ENCODE data around the gene THBS3. TPM values are rescaled to one million over a fixed set of nuclear protein-coding genes. Genes with fewer than 3 reads are reported as not detected.
A peak's percentile ranks its signal among the peaks of the same experiment; 100 is the strongest.

Gene THBS3
- total and polyA plus RNA-seq, 2 of the 13 experiments (the other 11 are each of a cell fraction or from before 2014, with no cell fraction given) = 0.86 to 3.6 TPM

- POLR2A ChIA-PET = interaction anchor here (0.9 to 1.8 kb wide), 4 partner anchors 18 to 45 kb away, joined by 3 to 10 read pairs (median 6); partner anchors contain the start of gene CLK2
- 19% methylated on average over 25 of the region's 42 CpGs for WGBS (ENCODE audit: low lambda C conversion rate)
- H2AFZ ChIP-seq (ENCODE audit: low read length) = peak overlapping the region; percentile 56
- H3K4me2 ChIP-seq (ENCODE audit: low read depth, low read length) = peak overlapping the region; percentile 83
- H3K27me3 ChIP-seq (ENCODE audit: control insufficient read depth in 1 of 2, insufficient read depth in 2 of 2, low read length in 2 of 2) = no peaks in the 10 kb centered on the region
- H4K20me1 ChIP-seq (ENCODE audit: insufficient read depth, low read length) = no peaks in the 10 kb centered on the region
- DNase-seq (ENCODE audit: low spot score) (peak; percentile 98), FAIRE-seq (peak; percentile 76), ATAC-seq (peak; percentile 98)
- CTCF ChIA-PET (ENCODE audit: low intra/inter-chr PET ratio, low total read pairs) = interaction anchor here (1.9 to 2.0 kb wide), 2 partner anchors 21 to 51 kb away, joined by 6 to 12 read pairs; no protein-coding TSS in a partner anchor
- peak overlapping the region; percentile 72 for H3K9ac ChIP-seq (ENCODE audit: insufficient read depth, low read depth, low read length)
- H3K79me2 ChIP-seq (ENCODE audit: insufficient read depth, low read length) = no peaks in the 10 kb centered on the region
- peak overlapping the region; percentile 66 for H3K27ac ChIP-seq (ENCODE audit: extremely low read length, insufficient read depth, low read length)
- peaks cover 32% of the 10 kb centered on the region for H3K4me1 ChIP-seq (ENCODE audit: insufficient read depth, low read length)
- in situ Hi-C loops (cut with HindIII; ENCODE audit: extremely low pct_ligation_motif_present, low pct_unique_long_range_greater_than_20kb) (no loop called here), intact Hi-C loops (cut with micrococcal nuclease; ENCODE audit: unreplicated experiment) (loop anchor here (1.0 kb wide), 1 partner anchor 20 kb away; the partner anchor contains the start of gene THBS3)
- H3K9me3 ChIP-seq (ENCODE audit: low read length) = no peaks in the 10 kb centered on the region
- H3K4me3 ChIP-seq (replicated peaks in 1 of 3; ENCODE audit: insufficient read depth in 1 of 3, low read depth in 2 of 3, low read length in 3 of 3) = peak overlapping the region; percentile 67 to 69 (median 69)
- no peaks in the 10 kb centered on the region for H3K36me3 ChIP-seq (replicated peaks in 1 of 2; ENCODE audit: control insufficient read depth in 1 of 2, insufficient read depth in 2 of 2, low read length in 2 of 2)
- TSS peak; percentile 62 for BruUV-seq (replicated peaks)
- TF ChIP-seq BORCS8-MEF2B (CRISPR knock-in tag; IDR thresholded peaks at IDR 0.05) = peak; percentile 14; the same call in 1 of the 2 replicates
- TF ChIP-seq MAFK (conservative IDR thresholded peaks at IDR 0.05 in 1 of 2, IDR thresholded peaks at IDR 0.05 in 1 of 2; ENCODE audit: low read length in 2 of 2) = no peak
- no peak for TF ChIP-seq CHD4 (IDR thresholded peaks at IDR 0.05; ENCODE audit: borderline replicate concordance, low read length)
- no peak for TF ChIP-seq SP4 (CRISPR knock-in tag; IDR thresholded peaks at IDR 0.05)
- TF ChIP-seq ZNF619 (CRISPR knock-in tag; IDR thresholded peaks at IDR 0.05) = no peak
- no peak for TF ChIP-seq ZNF432 (CRISPR knock-in tag; IDR thresholded peaks at IDR 0.05; ENCODE audit: borderline replicate concordance)
- no peak for TF ChIP-seq RORA (CRISPR knock-in tag; IDR thresholded peaks at IDR 0.05)
- TF ChIP-seq KDM3A (CRISPR knock-in tag; IDR thresholded peaks at IDR 0.05; ENCODE audit: low read depth) = no peak
- TF ChIP-seq ZNF580 (CRISPR knock-in tag; IDR thresholded peaks at IDR 0.05; ENCODE audit: borderline replicate concordance, low read depth) = 0 out of 2 replicates have a peak, but pooled peaks have one; percentile 34
- no peak for TF ChIP-seq ZSCAN30 (CRISPR knock-in tag; IDR thresholded peaks at IDR 0.05)
- no peak for TF ChIP-seq USF2 (IDR thresholded peaks at IDR 0.05; ENCODE audit: low read depth, low read length)
- no peak for TF ChIP-seq USF2 (CRISPR knock-in tag; IDR thresholded peaks at IDR 0.05; ENCODE audit: borderline replicate concordance)
- TF ChIP-seq SP2 (CRISPR knock-in tag; IDR thresholded peaks at IDR 0.05) = peak; percentile 93
- no peak for TF ChIP-seq KLF15 (CRISPR knock-in tag; IDR thresholded peaks at IDR 0.05; ENCODE audit: borderline replicate concordance)
- peak; percentile 56; the same call in 1 of the 3 replicates for TF ChIP-seq MXI1 (IDR thresholded peaks at IDR 0.05; ENCODE audit: borderline replicate concordance, low read depth, low read length)
- TF ChIP-seq NFKBIZ (CRISPR knock-in tag; IDR thresholded peaks at IDR 0.05) = 0 out of 2 replicates have a peak, but pooled peaks have one; percentile 25
These were observed 19.8 kb upstream of the THBS3 start for GRCh38 chr1:155227261-155228095.
